ENCODE results near the gene APBB2. TPM values are rescaled to one million over a fixed set of nuclear protein-coding genes. Genes with fewer than 3 reads are reported as not detected.

The APBB2 gene
- total RNA-seq, 4 donors from 2014 or later: 42.4 to 95.8 (median 51.3) TPM

GRCh38 chr4:41236508-41236907 is 22.2 kb upstream of the APBB2 start:
- whole genome bisulfite sequencing: 94% methylated on average over 1 of the region's 1 CpG
- TF ChIP-seq POLR2AphosphoS5 (IDR thresholded peaks at IDR 0.05) (no peak), EP300 (IDR thresholded peaks at IDR 0.05) (no peak), POLR2A (IDR thresholded peaks at IDR 0.05) (no peak)
- TF ChIP-seq, protein P1, sequence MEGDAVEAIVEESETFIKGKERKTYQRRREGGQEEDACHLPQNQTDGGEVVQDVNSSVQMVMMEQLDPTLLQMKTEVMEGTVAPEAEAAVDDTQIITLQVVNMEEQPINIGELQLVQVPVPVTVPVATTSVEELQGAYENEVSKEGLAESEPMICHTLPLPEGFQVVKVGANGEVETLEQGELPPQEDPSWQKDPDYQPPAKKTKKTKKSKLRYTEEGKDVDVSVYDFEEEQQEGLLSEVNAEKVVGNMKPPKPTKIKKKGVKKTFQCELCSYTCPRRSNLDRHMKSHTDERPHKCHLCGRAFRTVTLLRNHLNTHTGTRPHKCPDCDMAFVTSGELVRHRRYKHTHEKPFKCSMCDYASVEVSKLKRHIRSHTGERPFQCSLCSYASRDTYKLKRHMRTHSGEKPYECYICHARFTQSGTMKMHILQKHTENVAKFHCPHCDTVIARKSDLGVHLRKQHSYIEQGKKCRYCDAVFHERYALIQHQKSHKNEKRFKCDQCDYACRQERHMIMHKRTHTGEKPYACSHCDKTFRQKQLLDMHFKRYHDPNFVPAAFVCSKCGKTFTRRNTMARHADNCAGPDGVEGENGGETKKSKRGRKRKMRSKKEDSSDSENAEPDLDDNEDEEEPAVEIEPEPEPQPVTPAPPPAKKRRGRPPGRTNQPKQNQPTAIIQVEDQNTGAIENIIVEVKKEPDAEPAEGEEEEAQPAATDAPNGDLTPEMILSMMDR (IDR thresholded peaks at IDR 0.05): no peak
- no peak overlapping the region for H3K4me3 ChIP-seq
- no peaks in the 10 kb centered on the region for H3K9me3 ChIP-seq
- no peak for DNase-seq (ENCODE audit: low spot score in 2 of 2)
- H3K36me3 ChIP-seq: no peaks in the 10 kb centered on the region
- no peaks in the 10 kb centered on the region for H3K27me3 ChIP-seq
- no peak overlapping the region for H3K27ac ChIP-seq
- no peaks in the 10 kb centered on the region for H3K4me1 ChIP-seq

- TF ChIP-seq EP300 (IDR thresholded peaks at IDR 0.05) (no peak), POLR2A (IDR thresholded peaks at IDR 0.05) (no peak), POLR2AphosphoS5 (IDR thresholded peaks at IDR 0.05) (no peak)
- TF ChIP-seq, protein P1 (IDR thresholded peaks at IDR 0.05): no peak
- DNase-seq (ENCODE audit: low spot score in 2 of 2): no peak
- no peak overlapping the region for H3K4me3 ChIP-seq
- H3K36me3 ChIP-seq: no peaks in the 10 kb centered on the region
- WGBS: 100% methylated on average over 1 of the region's 1 CpG
- no peaks in the 10 kb centered on the region for H3K4me1 ChIP-seq
- no peaks in the 10 kb centered on the region for H3K27me3 ChIP-seq
- H3K9me3 ChIP-seq: no peaks in the 10 kb centered on the region
- no peak overlapping the region for H3K27ac ChIP-seq
Observed at GRCh38 chr4:41236032-41236431, 21.7 kb upstream of the APBB2 start.

DNA sequence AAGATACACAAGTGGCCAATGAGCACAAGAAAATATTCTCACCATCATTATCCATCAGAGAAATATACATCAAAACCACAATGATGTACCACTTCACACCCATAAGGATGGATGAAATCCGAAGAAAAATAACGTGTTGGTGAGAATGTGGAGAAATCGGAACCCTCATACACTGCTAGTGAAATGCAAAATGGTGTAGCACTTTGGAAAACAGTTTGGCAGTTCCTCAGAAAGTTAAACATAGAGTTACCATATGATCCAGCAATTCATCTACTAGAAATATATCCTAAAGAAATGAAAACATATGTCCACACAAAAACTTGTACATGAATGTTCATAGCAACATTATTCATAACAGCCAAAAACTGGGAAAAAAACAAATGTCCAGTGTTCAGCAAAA is 18.5 kb upstream of the APBB2 start:
- no peaks in the 10 kb centered on the region for H3K4me1 ChIP-seq
- no peaks in the 10 kb centered on the region for H3K36me3 ChIP-seq
- TF ChIP-seq EP300 (IDR thresholded peaks at IDR 0.05): no peak
- TF ChIP-seq, protein P1 (IDR thresholded peaks at IDR 0.05): no peak
- TF ChIP-seq POLR2A (IDR thresholded peaks at IDR 0.05): no peak
- H3K27ac ChIP-seq: no peak overlapping the region
- H3K4me3 ChIP-seq: no peak overlapping the region
- WGBS: 86% methylated on average over 3 of the region's 3 CpGs
- no peak for DNase-seq (ENCODE audit: low spot score in 2 of 2)
- H3K27me3 ChIP-seq: no peaks in the 10 kb centered on the region
- H3K9me3 ChIP-seq: no peaks in the 10 kb centered on the region

GRCh38 chr4:41232406-41232805 is 18.1 kb upstream of the APBB2 start:
- no peaks in the 10 kb centered on the region for H3K27me3 ChIP-seq

DNA sequence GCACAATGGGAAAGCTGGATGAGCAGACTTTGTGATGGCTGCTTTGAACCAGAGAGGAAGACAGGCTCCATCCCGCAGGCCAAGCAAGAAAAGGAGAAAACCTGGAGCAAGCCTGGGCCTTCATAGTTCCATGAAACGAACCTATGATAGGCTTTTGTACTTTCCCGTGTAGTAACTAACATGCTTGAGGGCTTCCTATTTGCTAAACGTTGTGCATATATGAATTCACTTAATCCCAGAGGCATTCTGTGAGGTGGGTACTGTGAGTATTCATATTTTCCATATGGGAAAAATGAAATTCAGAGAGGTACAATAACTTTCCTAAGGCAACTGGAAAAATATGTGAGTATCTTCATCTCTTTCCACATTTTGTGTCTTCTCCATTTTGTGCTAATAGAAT is 13.6 kb upstream of the APBB2 start:
- DNase-seq (ENCODE audit: low spot score in 2 of 2): no peak
- Histone ChIP-seq H3K27me3 (no peaks in the 10 kb centered on the region), H3K36me3 (no peaks in the 10 kb centered on the region), H3K9me3 (no peaks in the 10 kb centered on the region), H3K4me1 (no peaks in the 10 kb centered on the region), H3K27ac (no peak overlapping the region), H3K4me3 (no peak overlapping the region)
- 79% methylated on average over 4 of the region's 4 CpGs for WGBS
- TF ChIP-seq EP300 (IDR thresholded peaks at IDR 0.05) (no peak), POLR2A (IDR thresholded peaks at IDR 0.05) (no peak), POLR2AphosphoS5 (IDR thresholded peaks at IDR 0.05) (no peak)
- TF ChIP-seq, protein P1 (IDR thresholded peaks at IDR 0.05): no peak

More at GRCh38 chr4:41232406-41232805, 18.1 kb upstream of the APBB2 start:
- Histone ChIP-seq H3K4me1 (no peaks in the 10 kb centered on the region), H3K4me3 (no peak overlapping the region), H3K36me3 (no peaks in the 10 kb centered on the region), H3K27ac (no peak overlapping the region), H3K9me3 (no peaks in the 10 kb centered on the region)
- DNase-seq (ENCODE audit: low spot score in 2 of 2): no peak
- TF ChIP-seq POLR2AphosphoS5 (IDR thresholded peaks at IDR 0.05) (no peak), POLR2A (IDR thresholded peaks at IDR 0.05) (no peak), EP300 (IDR thresholded peaks at IDR 0.05) (no peak)
- TF ChIP-seq, protein P1 (IDR thresholded peaks at IDR 0.05): no peak
- 69% methylated on average over 5 of the region's 5 CpGs for WGBS
